SK-N-SH treated with all-trans-retinoic acid at 6 μM for 48 hours (cell line): Measurements from ENCODE around the gene RNGTT.
"Not testable (repeated sequence)": the region's sequence is repeated elsewhere in the genome, so short reads cannot be mapped to it uniquely, and the experiment has no call there.

Experiments used
- ATAC-seq: fragments of 200-7000 bp; cut with Tn5 transposase; 3 replicates; pipeline ENCODE4 v1.9.1; 2020; ENCODE audit warnings: mild to moderate bottlenecking, moderate library complexity
- ARNTL ChIP-seq: fragments of 450-650 bp; formaldehyde crosslinking; IDR thresholded peaks from 2 replicates; pipeline ENCODE4 v1.5.0; 2020; ENCODE audit warnings: low read depth, mild to moderate bottlenecking, moderate library complexity, borderline replicate concordance
- BACH2 ChIP-seq: fragments of 250-450 bp; sonication (Bioruptor Pico); IDR thresholded peaks from 2 replicates; pipeline ENCODE4 v1.9.0; 2021; ENCODE audit warnings: mild to moderate bottlenecking, borderline replicate concordance
- CREB5 ChIP-seq: fragments of 250-450 bp; sonication (Bioruptor Pico); IDR thresholded peaks from 2 replicates; pipeline ENCODE4 v1.5.1; 2020; ENCODE audit warnings: low read depth, mild to moderate bottlenecking, moderate library complexity
- CSDC2 ChIP-seq: fragments of 250-450 bp; sonication (Bioruptor Pico); IDR thresholded peaks from 2 replicates; pipeline ENCODE4 v1.5.0; 2020; ENCODE audit warnings: mild to moderate bottlenecking, moderate library complexity
- CSRNP3 ChIP-seq: fragments of 250-450 bp; sonication (Bioruptor Pico); IDR thresholded peaks from 2 replicates; pipeline ENCODE4 v1.5.1; 2021; ENCODE audit warnings: mild to moderate bottlenecking, moderate library complexity
- OSR1 ChIP-seq: fragments of 250-450 bp; sonication (Bioruptor Pico); IDR thresholded peaks from 2 replicates; pipeline ENCODE4 v1.8.0; 2022; ENCODE audit warnings: moderate library complexity, mild to moderate bottlenecking, inconsistent platforms
- POU6F1 ChIP-seq: fragments of 250-450 bp; sonication (Bioruptor Pico); IDR thresholded peaks from 2 replicates; pipeline ENCODE4 v1.8.0; 2021; ENCODE audit warnings: low read depth, mild to moderate bottlenecking, moderate library complexity, borderline replicate concordance
- PPARA ChIP-seq: fragments of 250-450 bp; sonication (Bioruptor Pico); IDR thresholded peaks from 2 replicates; pipeline ENCODE4 v1.5.0; 2020; ENCODE audit warnings: mild to moderate bottlenecking, borderline replicate concordance
- RARB ChIP-seq: fragments of 250-450 bp; sonication (Bioruptor Pico); IDR thresholded peaks from 2 replicates; pipeline ENCODE4 v1.8.0; 2021; ENCODE audit warnings: mild to moderate bottlenecking, moderate library complexity
- SNAI2 ChIP-seq: fragments of 250-450 bp; sonication (Bioruptor Pico); IDR thresholded peaks from 2 replicates; pipeline ENCODE4 v1.5.0; 2020; ENCODE audit warnings: mild to moderate bottlenecking, moderate library complexity
- TCF4 ChIP-seq: fragments of 250-450 bp; sonication (Bioruptor Pico); IDR thresholded peaks from 2 replicates; pipeline ENCODE4 v1.8.0; 2021; ENCODE audit warnings: mild to moderate bottlenecking, moderate library complexity, borderline replicate concordance
- TOX ChIP-seq: fragments of 250-450 bp; sonication (Bioruptor Pico); IDR thresholded peaks from 2 replicates; pipeline ENCODE4 v1.8.0; 2021; ENCODE audit warnings: mild to moderate bottlenecking, moderate library complexity, borderline replicate concordance
- TSHZ2 ChIP-seq: fragments of 250-450 bp; sonication (Bioruptor Pico); IDR thresholded peaks from 2 replicates; pipeline ENCODE4 v1.5.0; 2020; ENCODE audit warnings: mild to moderate bottlenecking, moderate library complexity
- ZC3H10 ChIP-seq: fragments of 250-450 bp; sonication (Bioruptor Pico); IDR thresholded peaks from 2 replicates; pipeline ENCODE4 v1.5.1; 2021; ENCODE audit warnings: mild to moderate bottlenecking, moderate library complexity
- ZFP30 ChIP-seq: fragments of 450-650 bp; formaldehyde crosslinking; IDR thresholded peaks from 2 replicates; pipeline ENCODE4 v1.5.0; 2022; ENCODE audit warnings: mild to moderate bottlenecking, moderate library complexity
- ZNF565 ChIP-seq: fragments of 450-650 bp; formaldehyde crosslinking; conservative IDR thresholded peaks from 2 replicates; pipeline ENCODE4 v1.5.0; 2020; ENCODE audit warnings: low read depth, mild to moderate bottlenecking, moderate library complexity
- ZNF70 ChIP-seq: fragments of 450-650 bp; formaldehyde crosslinking; IDR thresholded peaks from 2 replicates; pipeline ENCODE4 v1.5.0; 2020; ENCODE audit warnings: mild to moderate bottlenecking, moderate library complexity
- ZNF8 ChIP-seq: fragments of 450-650 bp; formaldehyde crosslinking; IDR thresholded peaks from 2 replicates; pipeline ENCODE4 v1.5.0; 2020; ENCODE audit warnings: mild to moderate bottlenecking, moderate library complexity

Gene RNGTT

GRCh38 chr6:88728756-88729155 lies 234.7 kb downstream of the RNGTT start:
- ATAC-seq = no peak
- no peak for TF ChIP-seq ZFP30 (CRISPR knock-in tag)
- TF ChIP-seq POU6F1 (CRISPR knock-in tag) = no peak
- no peak for TF ChIP-seq SNAI2 (CRISPR knock-in tag)
- TF ChIP-seq ZNF70 (CRISPR knock-in tag) = no peak
- TF ChIP-seq BACH2 (CRISPR knock-in tag) = no peak
- TF ChIP-seq OSR1 (CRISPR knock-in tag) = no peak
- TF ChIP-seq TCF4 (CRISPR knock-in tag) = no peak
- no peak for TF ChIP-seq ARNTL (CRISPR knock-in tag)

GRCh38 chr6:88726409-88726808 lies 237.0 kb downstream of the RNGTT start:
- ATAC-seq = not testable (repeated sequence)

GRCh38 chr6:88725111-88725975 lies 238.1 kb downstream of the RNGTT start:
- TF ChIP-seq CREB5 (CRISPR knock-in tag) (no peak), ZNF70 (CRISPR knock-in tag) (no peak), PPARA (no peak), ZNF8 (no peak), RARB (CRISPR knock-in tag) (no peak), TOX (CRISPR knock-in tag) (no peak), TSHZ2 (CRISPR knock-in tag) (no peak)
- TF ChIP-seq, all 23 proteins: peak for 0

GRCh38 chr6:88722686-88723085 lies 240.7 kb downstream of the RNGTT start:
- ATAC-seq = no peak
- TF ChIP-seq CSRNP3 (CRISPR knock-in tag) (no peak), ZNF565 (CRISPR knock-in tag) (no peak), TOX (CRISPR knock-in tag) (no peak), CSDC2 (CRISPR knock-in tag) (no peak), ZC3H10 (CRISPR knock-in tag) (no peak)
- TF ChIP-seq, all 23 proteins: peak for 0

More at GRCh38 chr6:88725111-88725975, 238.1 kb downstream of the RNGTT start:
- no peak for ATAC-seq

GRCh38 chr6:88716399-88716798 lies 247.0 kb downstream of the RNGTT start:
- not testable (repeated sequence) for ATAC-seq
